Measurements from ENCODE around the gene DERL2.

- TF ChIP-seq, protein P1, sequence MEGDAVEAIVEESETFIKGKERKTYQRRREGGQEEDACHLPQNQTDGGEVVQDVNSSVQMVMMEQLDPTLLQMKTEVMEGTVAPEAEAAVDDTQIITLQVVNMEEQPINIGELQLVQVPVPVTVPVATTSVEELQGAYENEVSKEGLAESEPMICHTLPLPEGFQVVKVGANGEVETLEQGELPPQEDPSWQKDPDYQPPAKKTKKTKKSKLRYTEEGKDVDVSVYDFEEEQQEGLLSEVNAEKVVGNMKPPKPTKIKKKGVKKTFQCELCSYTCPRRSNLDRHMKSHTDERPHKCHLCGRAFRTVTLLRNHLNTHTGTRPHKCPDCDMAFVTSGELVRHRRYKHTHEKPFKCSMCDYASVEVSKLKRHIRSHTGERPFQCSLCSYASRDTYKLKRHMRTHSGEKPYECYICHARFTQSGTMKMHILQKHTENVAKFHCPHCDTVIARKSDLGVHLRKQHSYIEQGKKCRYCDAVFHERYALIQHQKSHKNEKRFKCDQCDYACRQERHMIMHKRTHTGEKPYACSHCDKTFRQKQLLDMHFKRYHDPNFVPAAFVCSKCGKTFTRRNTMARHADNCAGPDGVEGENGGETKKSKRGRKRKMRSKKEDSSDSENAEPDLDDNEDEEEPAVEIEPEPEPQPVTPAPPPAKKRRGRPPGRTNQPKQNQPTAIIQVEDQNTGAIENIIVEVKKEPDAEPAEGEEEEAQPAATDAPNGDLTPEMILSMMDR (IDR thresholded peaks at IDR 0.05): no peak
- no peak for TF ChIP-seq POLR2A (IDR thresholded peaks at IDR 0.05)
These were observed 63.5 kb downstream of the DERL2 start for GRCh38 chr17:5422505-5422904.

Measured in thyroid gland (tissue), 4 donors.